DOHH2 (cell line): ENCODE results near the gene GMDS.

Experiments
- EZH2phosphoT487 ChIP-seq: fragments of 200-600 bp; sonication (generic); IDR thresholded peaks from 2 replicates; pipeline ENCODE4 v1.6.1; 2017; ENCODE audit warnings: borderline replicate concordance, mild to moderate bottlenecking, antibody characterized with exemption, low read length, moderate library complexity, mixed read lengths
- TF ChIP-seq, protein P1 (sequence below): fragments of 200-600 bp; sonication (generic); IDR thresholded peaks from one replicate; pipeline ENCODE4 v1.5.1; 2014; ENCODE audit warnings: antibody characterized with exemption, mild to moderate bottlenecking, low read depth, low read length; ENCODE audit not compliant: poor library complexity, severe bottlenecking

DNA sequence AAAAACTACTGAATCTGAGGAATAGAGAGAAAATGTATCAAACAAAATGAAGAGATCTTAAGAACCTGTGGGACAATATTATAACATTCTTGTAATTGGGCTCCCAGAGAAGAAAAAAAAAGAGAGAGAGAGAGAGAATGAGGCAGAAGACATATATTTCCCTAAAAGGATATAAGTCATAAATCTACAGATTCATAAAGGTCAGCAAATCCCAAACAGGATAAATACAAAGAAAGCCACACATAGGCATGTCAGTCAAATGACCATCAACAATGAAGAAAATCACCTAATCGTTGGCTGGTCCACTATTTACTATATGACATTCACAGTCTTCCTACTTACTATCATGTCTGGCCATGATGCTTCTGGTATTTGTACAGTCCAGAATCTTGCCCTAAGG lies 190.3 kb downstream of the GMDS start:
- no peak for TF ChIP-seq EZH2phosphoT487
- TF ChIP-seq, protein P1, sequence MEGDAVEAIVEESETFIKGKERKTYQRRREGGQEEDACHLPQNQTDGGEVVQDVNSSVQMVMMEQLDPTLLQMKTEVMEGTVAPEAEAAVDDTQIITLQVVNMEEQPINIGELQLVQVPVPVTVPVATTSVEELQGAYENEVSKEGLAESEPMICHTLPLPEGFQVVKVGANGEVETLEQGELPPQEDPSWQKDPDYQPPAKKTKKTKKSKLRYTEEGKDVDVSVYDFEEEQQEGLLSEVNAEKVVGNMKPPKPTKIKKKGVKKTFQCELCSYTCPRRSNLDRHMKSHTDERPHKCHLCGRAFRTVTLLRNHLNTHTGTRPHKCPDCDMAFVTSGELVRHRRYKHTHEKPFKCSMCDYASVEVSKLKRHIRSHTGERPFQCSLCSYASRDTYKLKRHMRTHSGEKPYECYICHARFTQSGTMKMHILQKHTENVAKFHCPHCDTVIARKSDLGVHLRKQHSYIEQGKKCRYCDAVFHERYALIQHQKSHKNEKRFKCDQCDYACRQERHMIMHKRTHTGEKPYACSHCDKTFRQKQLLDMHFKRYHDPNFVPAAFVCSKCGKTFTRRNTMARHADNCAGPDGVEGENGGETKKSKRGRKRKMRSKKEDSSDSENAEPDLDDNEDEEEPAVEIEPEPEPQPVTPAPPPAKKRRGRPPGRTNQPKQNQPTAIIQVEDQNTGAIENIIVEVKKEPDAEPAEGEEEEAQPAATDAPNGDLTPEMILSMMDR: no peak
